ENCODE data around the gene KLHL13.

- TF ChIP-seq CTCF (IDR thresholded peaks at IDR 0.05), result no peak
- TF ChIP-seq POLR2A (IDR thresholded peaks at IDR 0.05), result no peak
Observed at GRCh38 chrX:118117741-118118140, 1.1 kb upstream of the KLHL13 start.
